Loucy (cell line): ENCODE results near the gene IQCN.

Source experiments
- H2AFZ ChIP-seq: fragments of 200-600 bp; sonication (generic); 2 replicates; pipeline ENCODE4 v1.6.0; 2016; ENCODE audit warnings: antibody characterized with exemption, mild to moderate bottlenecking, low read length, moderate library complexity
- H3F3A ChIP-seq: fragments of 200-600 bp; 2 replicates; pipeline ENCODE4 v1.6.0; 2016; ENCODE audit warnings: antibody characterized with exemption, low read depth, mild to moderate bottlenecking
- H3K27me3 ChIP-seq: fragments of 200-600 bp; sonication (generic); 2 replicates; pipeline ENCODE4 v1.6.1; 2014; ENCODE audit warnings: low read length, mild to moderate bottlenecking; ENCODE audit not compliant: insufficient read depth, poor library complexity, severe bottlenecking
- H3K36me3 ChIP-seq: fragments of 200-600 bp; sonication (generic); 2 replicates; pipeline ENCODE4 v1.6.1; 2016; ENCODE audit warnings: low read length; ENCODE audit not compliant: insufficient read depth
- H3K4me1 ChIP-seq: fragments of 200-600 bp; sonication (generic); 2 replicates; pipeline ENCODE4 v1.5.1; 2014; ENCODE audit warnings: low read length, mild to moderate bottlenecking; ENCODE audit not compliant: insufficient read depth, poor library complexity, severe bottlenecking
- H3K4me2 ChIP-seq: fragments of 200-600 bp; sonication (generic); 2 replicates; pipeline ENCODE4 v1.6.0; 2014; ENCODE audit warnings: antibody characterized with exemption, low read length, low read depth, mild to moderate bottlenecking; ENCODE audit not compliant: poor library complexity, severe bottlenecking
- H3K4me3 ChIP-seq: fragments of 200-600 bp; sonication (generic); 2 replicates; pipeline ENCODE4 v1.5.1; 2014; ENCODE audit warnings: low read length, mild to moderate bottlenecking, mixed read lengths; ENCODE audit not compliant: poor library complexity, severe bottlenecking
- H3K79me2 ChIP-seq: fragments of 200-600 bp; sonication (generic); 2 replicates; pipeline ENCODE4 v1.6.1; 2014; ENCODE audit warnings: low read length; ENCODE audit not compliant: insufficient read depth
- H3K9ac ChIP-seq: fragments of 200-600 bp; sonication (generic); 2 replicates; pipeline ENCODE4 v1.6.0; 2014; ENCODE audit warnings: mild to moderate bottlenecking, low read depth, low read length, moderate library complexity; ENCODE audit not compliant: poor library complexity, severe bottlenecking
- H3K9me2 ChIP-seq: fragments of 200-600 bp; sonication (generic); replicated peaks from 2 replicates; pipeline ENCODE4 v1.6.1; 2016; ENCODE audit warnings: low read depth, low read length, mixed read lengths
- H3K9me3 ChIP-seq: fragments of 200-600 bp; sonication (generic); 2 replicates; pipeline ENCODE4 v1.6.1; 2014; ENCODE audit warnings: mild to moderate bottlenecking, antibody characterized with exemption, low read length, low read depth; ENCODE audit not compliant: insufficient read depth
- H4K20me1 ChIP-seq: fragments of 200-600 bp; sonication (generic); 2 replicates; pipeline ENCODE4 v1.6.0; 2014; ENCODE audit warnings: antibody characterized with exemption, low read length, mild to moderate bottlenecking; ENCODE audit not compliant: insufficient read depth, poor library complexity, severe bottlenecking
- EZH2phosphoT487 ChIP-seq: fragments of 200-600 bp; IDR thresholded peaks from 2 replicates; pipeline ENCODE4 v1.6.1; 2018; ENCODE audit warnings: antibody characterized with exemption, mild to moderate bottlenecking, moderate library complexity, borderline replicate concordance
- TF ChIP-seq, protein P1 (sequence below): fragments of 200-600 bp; sonication (generic); conservative IDR thresholded peaks from 2 replicates; pipeline ENCODE4 v1.5.1; 2014; ENCODE audit warnings: mild to moderate bottlenecking, antibody characterized with exemption, low read length

Gene IQCN

DNA sequence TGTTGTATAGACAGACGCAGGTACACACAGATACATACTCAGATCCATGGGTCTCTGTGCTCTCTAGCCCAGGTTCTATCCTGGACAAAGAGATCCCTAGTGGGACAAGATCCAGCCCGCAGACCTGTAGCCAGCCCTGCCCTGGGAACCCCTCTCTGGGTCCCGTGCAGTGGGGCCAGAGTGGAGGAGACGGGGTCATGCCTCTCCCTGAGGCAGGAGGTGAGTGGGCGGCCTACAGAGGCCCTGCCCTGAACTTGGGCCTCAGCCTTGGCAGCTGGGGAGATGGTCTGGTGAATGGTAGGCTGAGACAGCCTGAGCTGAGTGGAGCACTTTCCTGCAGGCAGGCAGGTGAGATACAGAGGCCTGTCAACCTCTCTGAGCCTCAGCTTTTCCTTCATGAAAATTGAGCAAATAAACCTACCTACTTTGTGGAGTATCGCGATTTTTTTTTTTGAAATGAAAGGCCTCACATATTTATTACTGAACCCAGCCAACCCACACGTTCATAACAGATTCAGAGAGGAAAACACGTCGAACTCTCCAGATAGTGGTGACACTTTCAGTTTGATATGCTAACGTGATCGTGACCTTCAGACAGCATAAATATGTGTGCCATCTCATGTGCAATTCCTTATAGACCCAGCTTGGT is 10.6 kb upstream of the IQCN start:
- no peaks in the 10 kb centered on the region for H4K20me1 ChIP-seq
- H3K9ac ChIP-seq = no peak overlapping the region
- peaks cover 7% of the 10 kb centered on the region for H3F3A ChIP-seq
- no peak overlapping the region for H3K4me3 ChIP-seq
- no peaks in the 10 kb centered on the region for H3K9me3 ChIP-seq
- H2AFZ ChIP-seq = no peak overlapping the region
- H3K27me3 ChIP-seq = peaks cover 3% of the 10 kb centered on the region
- H3K4me1 ChIP-seq = peaks cover 11% of the 10 kb centered on the region
- H3K36me3 ChIP-seq = no peaks in the 10 kb centered on the region
- H3K79me2 ChIP-seq = peaks cover 22% of the 10 kb centered on the region
- no peak for TF ChIP-seq EZH2phosphoT487
- TF ChIP-seq, protein P1, sequence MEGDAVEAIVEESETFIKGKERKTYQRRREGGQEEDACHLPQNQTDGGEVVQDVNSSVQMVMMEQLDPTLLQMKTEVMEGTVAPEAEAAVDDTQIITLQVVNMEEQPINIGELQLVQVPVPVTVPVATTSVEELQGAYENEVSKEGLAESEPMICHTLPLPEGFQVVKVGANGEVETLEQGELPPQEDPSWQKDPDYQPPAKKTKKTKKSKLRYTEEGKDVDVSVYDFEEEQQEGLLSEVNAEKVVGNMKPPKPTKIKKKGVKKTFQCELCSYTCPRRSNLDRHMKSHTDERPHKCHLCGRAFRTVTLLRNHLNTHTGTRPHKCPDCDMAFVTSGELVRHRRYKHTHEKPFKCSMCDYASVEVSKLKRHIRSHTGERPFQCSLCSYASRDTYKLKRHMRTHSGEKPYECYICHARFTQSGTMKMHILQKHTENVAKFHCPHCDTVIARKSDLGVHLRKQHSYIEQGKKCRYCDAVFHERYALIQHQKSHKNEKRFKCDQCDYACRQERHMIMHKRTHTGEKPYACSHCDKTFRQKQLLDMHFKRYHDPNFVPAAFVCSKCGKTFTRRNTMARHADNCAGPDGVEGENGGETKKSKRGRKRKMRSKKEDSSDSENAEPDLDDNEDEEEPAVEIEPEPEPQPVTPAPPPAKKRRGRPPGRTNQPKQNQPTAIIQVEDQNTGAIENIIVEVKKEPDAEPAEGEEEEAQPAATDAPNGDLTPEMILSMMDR = no peak
- no peak overlapping the region for H3K4me2 ChIP-seq
- no peaks in the 10 kb centered on the region for H3K9me2 ChIP-seq

DNA sequence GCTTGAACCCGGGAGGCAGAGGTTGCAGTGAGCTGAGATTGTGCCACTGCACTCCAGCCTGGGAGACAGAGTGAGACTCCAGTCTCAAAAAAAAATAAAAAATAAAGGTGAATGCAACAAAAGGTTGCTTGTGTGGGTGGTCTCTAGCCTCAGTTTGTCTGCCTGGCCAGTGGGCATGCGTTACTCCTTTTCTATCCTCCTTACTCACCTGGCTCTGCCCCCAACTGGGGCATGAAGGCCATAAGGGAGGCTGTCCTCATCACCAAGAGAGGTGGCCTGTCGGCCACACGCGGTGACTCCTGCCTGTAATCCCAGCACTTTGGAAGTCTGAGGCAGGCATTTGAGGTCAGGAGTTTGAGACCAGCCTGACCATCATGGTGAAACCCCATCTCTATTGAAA is 9.1 kb upstream of the IQCN start:
- H3K4me2 ChIP-seq = peak overlapping the region; percentile 91
- peaks cover 10% of the 10 kb centered on the region for H4K20me1 ChIP-seq
- H3K4me1 ChIP-seq = peaks cover 19% of the 10 kb centered on the region
- H3K4me3 ChIP-seq = no peak overlapping the region
- peaks cover 10% of the 10 kb centered on the region for H3F3A ChIP-seq
- peaks cover 34% of the 10 kb centered on the region for H3K79me2 ChIP-seq
- H3K9ac ChIP-seq = no peak overlapping the region
- no peak overlapping the region for H2AFZ ChIP-seq
- no peaks in the 10 kb centered on the region for H3K9me2 ChIP-seq
- no peaks in the 10 kb centered on the region for H3K36me3 ChIP-seq
- no peaks in the 10 kb centered on the region for H3K9me3 ChIP-seq
- H3K27me3 ChIP-seq = peaks cover 4% of the 10 kb centered on the region
- TF ChIP-seq, protein P1 = no peak
- no peak for TF ChIP-seq EZH2phosphoT487

DNA sequence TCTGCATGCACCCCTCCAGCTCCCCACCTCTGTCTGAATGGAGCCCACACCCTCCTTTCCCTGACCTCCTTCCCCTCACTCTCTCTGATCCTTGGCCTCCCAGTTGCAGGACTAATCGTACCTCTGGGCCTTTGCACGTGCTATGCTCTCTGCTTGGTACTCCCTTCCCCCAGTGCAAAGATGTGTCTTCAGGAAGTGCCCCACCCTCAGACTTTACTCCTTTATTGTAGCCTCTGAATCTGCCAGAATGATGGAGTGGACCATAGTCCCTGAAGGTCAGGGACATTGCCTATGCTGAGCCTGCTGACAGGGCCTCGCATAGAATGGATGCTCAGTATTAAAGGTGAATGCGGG is 8.5 kb upstream of the IQCN start:
- no peak for TF ChIP-seq EZH2phosphoT487
- TF ChIP-seq, protein P1 = no peak
- Histone ChIP-seq H3K79me2 (peaks cover 39% of the 10 kb centered on the region), H3K36me3 (no peaks in the 10 kb centered on the region), H3K4me2 (peak overlapping the region; percentile 91), H3K9me3 (no peaks in the 10 kb centered on the region), H3K9me2 (no peaks in the 10 kb centered on the region), H3K27me3 (peaks cover 4% of the 10 kb centered on the region), H3K4me3 (peak overlapping the region; percentile 77), H3K9ac (peak overlapping the region; percentile 97), H2AFZ (no peak overlapping the region), H3F3A (peaks cover 10% of the 10 kb centered on the region), H4K20me1 (peaks cover 16% of the 10 kb centered on the region), H3K4me1 (peaks cover 24% of the 10 kb centered on the region)
